Measurements from ENCODE around the gene NGB.

- TF ChIP-seq, protein P1, sequence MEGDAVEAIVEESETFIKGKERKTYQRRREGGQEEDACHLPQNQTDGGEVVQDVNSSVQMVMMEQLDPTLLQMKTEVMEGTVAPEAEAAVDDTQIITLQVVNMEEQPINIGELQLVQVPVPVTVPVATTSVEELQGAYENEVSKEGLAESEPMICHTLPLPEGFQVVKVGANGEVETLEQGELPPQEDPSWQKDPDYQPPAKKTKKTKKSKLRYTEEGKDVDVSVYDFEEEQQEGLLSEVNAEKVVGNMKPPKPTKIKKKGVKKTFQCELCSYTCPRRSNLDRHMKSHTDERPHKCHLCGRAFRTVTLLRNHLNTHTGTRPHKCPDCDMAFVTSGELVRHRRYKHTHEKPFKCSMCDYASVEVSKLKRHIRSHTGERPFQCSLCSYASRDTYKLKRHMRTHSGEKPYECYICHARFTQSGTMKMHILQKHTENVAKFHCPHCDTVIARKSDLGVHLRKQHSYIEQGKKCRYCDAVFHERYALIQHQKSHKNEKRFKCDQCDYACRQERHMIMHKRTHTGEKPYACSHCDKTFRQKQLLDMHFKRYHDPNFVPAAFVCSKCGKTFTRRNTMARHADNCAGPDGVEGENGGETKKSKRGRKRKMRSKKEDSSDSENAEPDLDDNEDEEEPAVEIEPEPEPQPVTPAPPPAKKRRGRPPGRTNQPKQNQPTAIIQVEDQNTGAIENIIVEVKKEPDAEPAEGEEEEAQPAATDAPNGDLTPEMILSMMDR (IDR thresholded peaks at IDR 0.05) = no peak
- no peak for TF ChIP-seq EP300 (IDR thresholded peaks at IDR 0.05)
These were observed 13.1 kb upstream of the NGB start for GRCh38 chr14:77284066-77284465.

Measured in ovary (tissue), 3 donors.